K562 (cell line): ENCODE results near the gene PIP5KL1. TPM values are rescaled to one million over a fixed set of nuclear protein-coding genes. Genes with fewer than 3 reads are reported as not detected.

Experiments used
- BMI1 ChIP-seq: fragments of 150-350 bp; IDR thresholded peaks from 2 replicates; pipeline ENCODE4 v1.6.1; 2014; ENCODE audit warnings: low read length
- KLF13 ChIP-seq: fragments of 450-650 bp; IDR thresholded peaks from 2 replicates; pipeline ENCODE4 v1.6.1; 2016; ENCODE audit warnings: missing genetic modification characterization, low read depth, mild to moderate bottlenecking, missing compliant biosample characterization, moderate library complexity, borderline replicate concordance
- MAX ChIP-seq: sonication (generic); formaldehyde crosslinking; IDR thresholded peaks from 2 replicates; pipeline ENCODE4 v1.9.0; 2022; ENCODE audit warnings: mild to moderate bottlenecking, missing genetic modification reagents
- REST ChIP-seq, 2 experiments: fragments of 450-650 bp; formaldehyde crosslinking in 1 of 2; IDR thresholded peaks; 2 replicates each; pipeline versions ENCODE4 v1.4.0 to v1.6.1; 2014 to 2020; ENCODE audit warnings: mild to moderate bottlenecking in 2 of 2, borderline replicate concordance in 1 of 2, low read depth in 1 of 2
- SP1 ChIP-seq: sonication (generic); formaldehyde crosslinking; IDR thresholded peaks from 2 replicates; pipeline ENCODE4 v1.8.1; 2022; ENCODE audit warnings: mild to moderate bottlenecking, missing genetic modification reagents
- SRSF9 ChIP-seq: fragments of 200-400 bp; formaldehyde crosslinking; IDR thresholded peaks from 2 replicates; pipeline ENCODE4 v1.6.1; 2017; ENCODE audit warnings: low read depth, low read length, borderline replicate concordance
- polyA plus RNA-seq, 8 experiments: library from polyadenylated mRNA; depleted of rRNA in 4 of 8; stranded (reverse) in 5 of 8; unstranded in 3 of 8; fragments of >200 nt; fragmentation: Nextera tagmentation in 2 of 8; fragmentation: Illumina TruSeq in 1 of 8; extraction: Ambion mirVana in 2 of 8; extraction: Trizol in 1 of 8; gene quantifications; 2 replicates each; pipeline versions ENCODE4 v1.2.1 to v1.2.3, GENCODE V29; 2011 to 2014; ENCODE audit warnings: inconsistent platforms in 1 of 8, missing spikeins in 1 of 8
- total RNA-seq, 7 experiments: library from RNA; depleted of rRNA in 6 of 7; stranded (reverse); fragments of >200 nt in 6 of 7; fragmentation: Illumina TruSeq in 2 of 7; extraction: Trizol in 2 of 7; gene quantifications; 2 replicates each; pipeline versions ENCODE4 v1.2.1 to v1.2.3, GENCODE V29; 2011 to 2021; ENCODE audit warnings: low replicate concordance in 1 of 7
- TF ChIP-seq, protein P1 (sequence below): sonication (generic); formaldehyde crosslinking; IDR thresholded peaks from 2 replicates; pipeline ENCODE4 v1.8.0; 2023; ENCODE audit warnings: mild to moderate bottlenecking, missing genetic modification reagents
- TF ChIP-seq, protein P2 (sequence below): fragments of 450-650 bp; conservative IDR thresholded peaks from 2 replicates; pipeline ENCODE4 v1.6.1; 2016; ENCODE audit warnings: missing genetic modification characterization, low read depth, mild to moderate bottlenecking, missing compliant biosample characterization, moderate library complexity

PIP5KL1 gene
- total and polyA plus RNA-seq, 9 of the 15 experiments (the other 6 are each of a cell fraction or from before 2014, with no cell fraction given): 0.18 to 4.8 (median 1.2) TPM

GRCh38 chr9:127943731-127944144 is 13.2 kb upstream of the PIP5KL1 start (continued):
- TF ChIP-seq REST (IDR thresholded peaks at IDR 0.05; ENCODE audit: borderline replicate concordance): peak; percentile 93
- no peak for TF ChIP-seq REST (CRISPR knock-in tag; IDR thresholded peaks at IDR 0.05; ENCODE audit: low read depth)
- peak; percentile 88 for TF ChIP-seq SP1 (CRISPR knock-in tag)
- TF ChIP-seq SRSF9: no peak
- TF ChIP-seq, protein P1, sequence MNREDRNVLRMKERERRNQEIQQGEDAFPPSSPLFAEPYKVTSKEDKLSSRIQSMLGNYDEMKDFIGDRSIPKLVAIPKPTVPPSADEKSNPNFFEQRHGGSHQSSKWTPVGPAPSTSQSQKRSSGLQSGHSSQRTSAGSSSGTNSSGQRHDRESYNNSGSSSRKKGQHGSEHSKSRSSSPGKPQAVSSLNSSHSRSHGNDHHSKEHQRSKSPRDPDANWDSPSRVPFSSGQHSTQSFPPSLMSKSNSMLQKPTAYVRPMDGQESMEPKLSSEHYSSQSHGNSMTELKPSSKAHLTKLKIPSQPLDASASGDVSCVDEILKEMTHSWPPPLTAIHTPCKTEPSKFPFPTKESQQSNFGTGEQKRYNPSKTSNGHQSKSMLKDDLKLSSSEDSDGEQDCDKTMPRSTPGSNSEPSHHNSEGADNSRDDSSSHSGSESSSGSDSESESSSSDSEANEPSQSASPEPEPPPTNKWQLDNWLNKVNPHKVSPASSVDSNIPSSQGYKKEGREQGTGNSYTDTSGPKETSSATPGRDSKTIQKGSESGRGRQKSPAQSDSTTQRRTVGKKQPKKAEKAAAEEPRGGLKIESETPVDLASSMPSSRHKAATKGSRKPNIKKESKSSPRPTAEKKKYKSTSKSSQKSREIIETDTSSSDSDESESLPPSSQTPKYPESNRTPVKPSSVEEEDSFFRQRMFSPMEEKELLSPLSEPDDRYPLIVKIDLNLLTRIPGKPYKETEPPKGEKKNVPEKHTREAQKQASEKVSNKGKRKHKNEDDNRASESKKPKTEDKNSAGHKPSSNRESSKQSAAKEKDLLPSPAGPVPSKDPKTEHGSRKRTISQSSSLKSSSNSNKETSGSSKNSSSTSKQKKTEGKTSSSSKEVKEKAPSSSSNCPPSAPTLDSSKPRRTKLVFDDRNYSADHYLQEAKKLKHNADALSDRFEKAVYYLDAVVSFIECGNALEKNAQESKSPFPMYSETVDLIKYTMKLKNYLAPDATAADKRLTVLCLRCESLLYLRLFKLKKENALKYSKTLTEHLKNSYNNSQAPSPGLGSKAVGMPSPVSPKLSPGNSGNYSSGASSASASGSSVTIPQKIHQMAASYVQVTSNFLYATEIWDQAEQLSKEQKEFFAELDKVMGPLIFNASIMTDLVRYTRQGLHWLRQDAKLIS: no peak
- TF ChIP-seq, protein P2, sequence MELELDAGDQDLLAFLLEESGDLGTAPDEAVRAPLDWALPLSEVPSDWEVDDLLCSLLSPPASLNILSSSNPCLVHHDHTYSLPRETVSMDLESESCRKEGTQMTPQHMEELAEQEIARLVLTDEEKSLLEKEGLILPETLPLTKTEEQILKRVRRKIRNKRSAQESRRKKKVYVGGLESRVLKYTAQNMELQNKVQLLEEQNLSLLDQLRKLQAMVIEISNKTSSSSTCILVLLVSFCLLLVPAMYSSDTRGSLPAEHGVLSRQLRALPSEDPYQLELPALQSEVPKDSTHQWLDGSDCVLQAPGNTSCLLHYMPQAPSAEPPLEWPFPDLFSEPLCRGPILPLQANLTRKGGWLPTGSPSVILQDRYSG (tag): no peak
- peak; percentile 80; the same call in 1 of the 2 replicates for TF ChIP-seq KLF13
- no peak for TF ChIP-seq BMI1
- TF ChIP-seq MAX (CRISPR knock-in tag): no peak; the same call in 1 of the 2 replicates
